Esophagus squamous epithelium (tissue), 5 donors: ENCODE results near the gene ABR. TPM values are rescaled to one million over a fixed set of nuclear protein-coding genes. Genes with fewer than 3 reads are reported as not detected.
"Not testable (repeated sequence)": the region's sequence is repeated elsewhere in the genome, so short reads cannot be mapped to it uniquely, and the experiment has no call there.

Experiments
- DNase-seq: peaks from one replicate; lab custom pipeline; 2025; lab: John Stamatoyannopoulos, UW
- H3K27ac ChIP-seq, 4 donors: fragments of 200-600 bp; sonication (generic); one replicate each; pipeline ENCODE4 v1.5.1; 2016 to 2019; ENCODE audit warnings: mild to moderate bottlenecking in 1 of 4
- H3K27me3 ChIP-seq, 4 donors: fragments of 200-600 bp; sonication (generic); 1 replicate in 3 of 4; 2 replicates in 1 of 4; pipeline versions ENCODE4 v1.5.1 to v1.6.0; 2017 to 2021; ENCODE audit warnings: antibody characterized with exemption in 1 of 4
- H3K36me3 ChIP-seq, 3 donors: fragments of 200-600 bp; sonication (generic); one replicate each; pipeline ENCODE4 v1.5.1; 2016 to 2019
- H3K4me1 ChIP-seq, 3 donors: fragments of 200-600 bp; sonication (generic); one replicate each; pipeline ENCODE4 v1.5.1; 2017 to 2019
- H3K4me3 ChIP-seq, 4 donors: fragments of 200-600 bp; sonication (generic); 1 replicate in 3 of 4; 2 replicates in 1 of 4; pipeline ENCODE4 v1.5.1; 2016 to 2019; ENCODE audit warnings: mild to moderate bottlenecking in 2 of 4, moderate library complexity in 1 of 4
- H3K9me3 ChIP-seq, 3 donors: fragments of 200-600 bp; sonication (generic); one replicate each; pipeline ENCODE4 v1.5.1; 2016 to 2019
- CTCF ChIP-seq, 6 experiments: fragments of 450-650 bp in 4 of 6; fragments of 200-600 bp in 2 of 6; sonication (generic) in 2 of 6; IDR thresholded peaks; one replicate each; pipeline ENCODE4 v1.5.1; 2016 to 2019; ENCODE audit warnings: antibody characterized with exemption in 6 of 6, mild to moderate bottlenecking in 4 of 6, moderate library complexity in 4 of 6
- POLR2A ChIP-seq, 4 donors: fragments of 450-650 bp; IDR thresholded peaks; one replicate each; pipeline ENCODE4 v1.6.1; 2017; ENCODE audit warnings: antibody characterized with exemption in 4 of 4, mild to moderate bottlenecking in 4 of 4, moderate library complexity in 3 of 4
- WGBS, 2 donors: methylation state at CpG; one replicate each; pipeline ENCODE4 v1.1.5; 2018; 5-methylcytosine and 5-hydroxymethylcytosine counted together
- intact Hi-C: fragments of 100-400 bp; cut with DNase I; formaldehyde crosslinking; loops from one replicate; pipeline ENCODE4 v1.15.0; 2022
- total RNA-seq, 4 donors: library from RNA; depleted of rRNA; stranded (reverse); fragments of >200 nt; gene quantifications; one replicate each; pipeline ENCODE4 v1.1.0, GENCODE V29; 2016
- donor health status: DM: yes; HTN: yes; CAD: no.

Gene ABR
- total RNA-seq, 4 donors from 2014 or later = 62.1 to 248 (median 75.5) TPM

- intact Hi-C loops = no loop called here
- H3K4me3 ChIP-seq = no peak overlapping the region
- WGBS, 2 donors = 48 to 74% methylated on average over 11 of the region's 18 CpGs
These were observed 178.0 kb downstream of the ABR start for GRCh38 chr17:1001640-1002411.

GRCh38 chr17:1000597-1001461, 179.0 kb downstream of the ABR start:
- TF ChIP-seq CTCF (IDR thresholded peaks at IDR 0.05) (no peak), POLR2A (IDR thresholded peaks at IDR 0.05) (no peak)
- Histone ChIP-seq H3K27me3 (no peaks in the 10 kb centered on the region), H3K9me3 (no peaks in the 10 kb centered on the region), H3K36me3 (peaks cover 15 to 66% (median 29%) of the 10 kb centered on the region in 3 donors), H3K27ac (peak overlapping the region; percentile 43 to 88 (median 74)), H3K4me3 (no peak overlapping the region), H3K4me1 (peaks cover 29 to 91% (median 68%) of the 10 kb centered on the region in 3 donors)
- DNase-seq = no peak
- WGBS, 2 donors = 58 to 62% methylated on average over 11 to 12 of the region's 15 CpGs
- intact Hi-C loops = no loop called here

More at GRCh38 chr17:1001640-1002411, 178.0 kb downstream of the ABR start:
- Histone ChIP-seq H3K4me1 (peaks cover 37 to 93% (median 73%) of the 10 kb centered on the region in 3 donors), H3K27ac (peak overlapping the region; percentile 43 to 88 (median 74)), H3K9me3 (no peaks in the 10 kb centered on the region), H3K27me3 (no peaks in the 10 kb centered on the region), H3K36me3 (peaks cover 15 to 75% (median 29%) of the 10 kb centered on the region in 3 donors)
- no peak for TF ChIP-seq POLR2A (IDR thresholded peaks at IDR 0.05)
- no peak for TF ChIP-seq CTCF (IDR thresholded peaks at IDR 0.05)
- no peak for DNase-seq

GRCh38 chr17:998111-998510, 181.7 kb downstream of the ABR start:
- H3K36me3 ChIP-seq = peaks cover 11 to 39% (median 17%) of the 10 kb centered on the region in 3 donors
- intact Hi-C loops = no loop called here
- H3K27me3 ChIP-seq = no peaks in the 10 kb centered on the region
- H3K27ac ChIP-seq = peak overlapping the region in 3 of 4 donors; percentile 87 to 93 (median 92)
- no peaks in the 10 kb centered on the region for H3K9me3 ChIP-seq
- H3K4me3 ChIP-seq = peak overlapping the region; percentile 66 to 98 (median 87)
- DNase-seq = no peak
- TF ChIP-seq CTCF (IDR thresholded peaks at IDR 0.05) = no peak
- TF ChIP-seq POLR2A (IDR thresholded peaks at IDR 0.05) = no peak
- 25 to 26% methylated on average over 2 of the region's 2 CpGs for WGBS, 2 donors
- H3K4me1 ChIP-seq = peaks cover 19 to 65% (median 42%) of the 10 kb centered on the region in 3 donors

- Histone ChIP-seq H3K36me3 (peaks cover 8 to 26% (median 11%) of the 10 kb centered on the region in 3 donors), H3K27me3 (no peaks in the 10 kb centered on the region), H3K9me3 (no peaks in the 10 kb centered on the region), H3K4me1 (peaks cover 16 to 51% (median 29%) of the 10 kb centered on the region in 3 donors), H3K4me3 (peak within 1 kb of the TSS; percentile 66 to 98 (median 87)), H3K27ac (peak within 1 kb of the TSS; percentile 87 to 94 (median 92))
- 0 to 2% methylated on average over 5 to 21 of the region's 71 CpGs for WGBS, 2 donors
- TF ChIP-seq CTCF (IDR thresholded peaks at IDR 0.05) (peak; percentile 87 to 99 (median 98)), POLR2A (IDR thresholded peaks at IDR 0.05) (peak in 2 of 4 donors; percentile 67 to 79)
- intact Hi-C loops = no loop called here
- peak; percentile 67 for DNase-seq
These were observed 183.0 kb downstream of the ABR start, which contains the start of gene TIMM22 for GRCh38 chr17:996554-997344. TIMM22 (plus strand) TSS chr17:997129; CDS start chr17:997143, 14 bp downstream.

GRCh38 chr17:995324-995723, 184.5 kb downstream of the ABR start:
- DNase-seq, H3K4me3 ChIP-seq, intact Hi-C loops, H3K27ac ChIP-seq, H3K9me3 ChIP-seq, H3K27me3 ChIP-seq: not testable (repeated sequence)
- Histone ChIP-seq H3K36me3 (peaks cover 0 to 11% (median 3%) of the 10 kb centered on the region in 3 donors), H3K4me1 (peaks cover 16 to 37% (median 17%) of the 10 kb centered on the region in 3 donors)
- 64 to 83% methylated on average over 5 to 7 of the region's 8 CpGs for WGBS, 2 donors
